GM21737 (cell line): Measurements from ENCODE around the gene GPR3.
"Not testable (repeated sequence)": the region's sequence is repeated elsewhere in the genome, so short reads cannot be mapped to it uniquely, and the experiment has no call there.

Experiments used
- ATAC-seq: cut with Tn5 transposase; IDR thresholded peaks from one replicate; pipeline ENCODE4 v1.9.1; 2021; ENCODE audit warnings: mild to moderate bottlenecking, moderate library complexity; ENCODE audit not compliant: unreplicated experiment

The GPR3 gene

DNA sequence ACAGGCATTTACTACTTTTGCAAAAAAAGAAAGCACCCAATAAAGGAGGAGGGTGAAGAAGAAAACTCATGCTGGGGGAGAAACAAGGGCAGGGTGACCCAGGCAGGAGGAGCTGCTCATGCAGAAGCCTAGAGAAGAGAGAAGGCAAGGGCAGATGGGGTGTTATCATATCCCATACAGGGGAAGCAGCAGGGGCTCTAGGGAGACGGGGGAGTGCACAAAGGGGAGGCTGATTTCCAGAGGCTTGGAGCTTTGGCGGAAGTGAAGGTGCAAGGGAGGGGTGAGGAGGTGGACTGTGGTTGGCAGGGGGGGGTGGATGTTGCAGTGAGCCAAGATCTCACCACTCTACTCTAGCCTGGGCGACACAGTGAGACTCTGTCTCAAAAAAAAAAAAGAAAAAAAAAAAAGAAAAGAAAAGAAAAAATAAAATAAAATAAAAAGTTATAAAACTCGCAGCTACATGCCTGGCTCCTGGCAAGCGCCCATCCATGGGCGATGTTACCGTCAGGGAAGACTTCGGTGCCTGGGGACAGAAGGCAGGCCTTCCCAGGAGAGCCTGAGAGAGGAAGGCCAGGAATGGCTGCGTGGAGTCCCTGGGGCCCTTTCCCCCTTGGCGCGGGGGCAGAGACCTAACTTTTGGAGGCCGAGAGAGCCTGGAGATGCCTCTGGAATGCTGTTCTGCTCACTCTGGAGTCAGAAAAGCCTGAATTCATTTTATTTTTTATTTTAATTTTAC, 14.5 kb upstream of the GPR3 start:
- ATAC-seq = no peak

- no peak for ATAC-seq
Observed at GRCh38 chr1:27379564-27380122, 12.8 kb upstream of the GPR3 start.

DNA sequence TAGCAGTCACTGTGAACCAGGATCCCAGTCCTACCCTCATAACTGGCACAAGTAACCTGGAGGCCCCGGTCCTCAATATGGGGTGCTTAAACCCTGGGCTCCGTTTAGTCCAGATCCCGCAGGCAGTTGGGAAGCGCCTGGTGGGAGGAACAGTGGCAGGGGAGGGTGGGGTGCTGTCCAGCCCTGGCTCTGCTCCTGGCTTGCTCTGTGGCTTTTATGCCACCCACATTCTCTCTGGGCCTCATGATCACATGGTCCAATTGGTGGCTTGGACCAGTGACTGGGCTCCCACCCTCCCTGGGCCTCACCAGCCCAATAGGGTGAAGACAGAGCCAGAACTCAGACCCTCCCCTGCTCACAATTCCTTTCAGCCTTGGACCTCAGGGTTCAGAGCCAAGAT, 12.2 kb upstream of the GPR3 start:
- ATAC-seq = no peak

- ATAC-seq = no peak
Observed at GRCh38 chr1:27380766-27381733, 11.4 kb upstream of the GPR3 start.

GRCh38 chr1:27381969-27382762, 10.3 kb upstream of the GPR3 start:
- no peak for ATAC-seq

DNA sequence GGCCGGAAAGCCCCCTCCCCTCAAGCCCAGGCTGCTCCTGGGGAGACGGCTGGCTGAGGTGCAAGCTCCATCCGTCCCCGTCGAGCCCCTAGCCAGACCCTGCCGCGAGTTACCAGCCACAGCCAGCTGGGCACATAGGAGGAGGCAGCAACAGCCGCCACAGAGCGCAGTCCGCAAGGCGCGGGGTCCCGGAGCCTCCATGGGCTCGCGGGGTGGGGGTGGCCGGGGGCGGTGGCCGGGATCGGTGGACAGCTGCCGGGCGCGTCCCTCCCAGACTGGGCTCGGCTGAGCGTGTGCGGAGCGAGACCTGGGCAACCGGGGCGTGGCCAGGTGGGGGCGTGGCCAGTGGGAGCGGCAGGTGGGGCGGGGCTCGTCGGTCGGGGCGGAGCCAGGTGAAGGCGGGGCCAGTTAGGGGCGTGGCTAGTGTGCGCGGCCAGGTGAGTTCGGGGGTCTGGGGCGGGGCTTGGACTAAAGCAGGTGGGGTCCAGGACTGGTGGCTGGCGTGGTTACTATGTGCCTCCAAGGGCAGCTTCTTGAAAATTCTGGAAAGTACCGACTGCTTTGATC, 9.3 kb upstream of the GPR3 start, which contains the start of gene CD164L2:
TSS of gene CD164L2 (minus strand) at position 295 of the 567 bp plus-strand sequence. CDS start at position 201, 94 bp downstream.
- no peak for ATAC-seq

DNA sequence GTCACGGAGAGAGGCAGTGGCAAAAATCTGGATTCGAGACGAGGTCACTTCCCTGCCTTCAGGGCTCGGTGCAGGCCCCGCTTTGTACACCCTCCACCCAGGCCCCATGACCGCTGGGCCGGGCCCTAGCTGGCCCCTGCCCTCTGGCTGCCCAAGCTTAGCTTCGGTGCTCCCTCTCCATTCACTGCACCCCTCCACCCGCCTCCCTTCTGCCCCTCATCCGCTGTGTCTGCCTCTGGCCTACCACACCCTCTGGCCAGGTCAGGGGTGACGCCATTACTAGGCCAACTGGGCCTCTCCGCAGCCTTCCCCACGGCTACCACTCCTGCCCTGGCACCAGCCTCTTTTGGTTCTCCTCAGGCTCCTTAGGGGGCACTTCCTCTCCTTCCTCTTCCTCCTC, 8.8 kb upstream of the GPR3 start:
- no peak for ATAC-seq

DNA sequence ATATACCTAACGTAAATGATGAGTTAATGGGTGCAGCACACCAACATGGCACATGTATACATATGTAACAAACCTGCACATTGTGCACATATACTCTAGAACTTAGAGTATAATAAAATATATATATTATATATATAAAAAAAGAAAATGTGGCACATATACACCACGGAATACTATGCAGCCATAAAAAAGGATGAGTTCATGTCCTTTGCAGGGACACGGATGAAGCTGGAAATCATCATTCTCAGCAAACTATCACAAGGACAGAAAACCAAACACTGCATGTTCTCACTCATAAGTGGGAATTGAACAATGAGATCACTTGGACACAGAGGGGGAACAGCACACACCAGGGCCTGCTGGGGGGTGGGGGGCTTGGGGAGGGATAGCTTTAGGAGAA, 7.6 kb upstream of the GPR3 start:
- not testable (repeated sequence) for ATAC-seq

DNA sequence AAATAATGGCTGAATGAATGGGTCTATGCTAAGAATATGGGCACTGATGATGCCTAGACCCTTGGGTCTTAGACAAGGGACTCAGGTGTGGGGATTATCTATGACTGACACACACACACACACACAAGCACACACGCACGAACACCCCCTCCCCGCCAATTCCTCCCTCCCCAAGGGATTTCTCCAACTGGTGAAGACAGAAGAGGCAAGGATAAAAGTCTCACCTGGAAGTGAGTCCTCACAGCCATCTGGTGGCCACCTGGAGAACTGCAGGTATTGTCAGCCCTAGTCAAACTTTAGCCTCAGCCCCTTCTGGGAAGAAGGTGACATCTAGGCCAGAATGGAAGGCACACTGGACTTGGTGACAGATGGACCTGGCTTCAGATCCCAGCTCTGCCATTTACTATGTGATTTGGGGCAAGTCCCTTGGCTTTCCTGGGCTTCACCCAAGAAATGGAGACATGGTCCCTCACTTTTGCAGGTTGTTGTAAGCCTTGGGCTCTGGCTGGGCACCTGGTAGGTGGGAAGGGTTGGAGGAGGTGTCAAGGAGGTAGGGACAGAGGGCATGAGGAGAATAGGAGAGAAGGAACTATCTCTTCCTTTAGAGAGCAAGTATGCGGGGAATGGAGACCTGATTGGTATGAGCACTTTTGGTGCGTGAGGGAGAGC, 4.0 kb upstream of the GPR3 start:
- no peak for ATAC-seq

- ATAC-seq = no peak
Observed at GRCh38 chr1:27391511-27392095, 819 bp upstream of the GPR3 start.

DNA sequence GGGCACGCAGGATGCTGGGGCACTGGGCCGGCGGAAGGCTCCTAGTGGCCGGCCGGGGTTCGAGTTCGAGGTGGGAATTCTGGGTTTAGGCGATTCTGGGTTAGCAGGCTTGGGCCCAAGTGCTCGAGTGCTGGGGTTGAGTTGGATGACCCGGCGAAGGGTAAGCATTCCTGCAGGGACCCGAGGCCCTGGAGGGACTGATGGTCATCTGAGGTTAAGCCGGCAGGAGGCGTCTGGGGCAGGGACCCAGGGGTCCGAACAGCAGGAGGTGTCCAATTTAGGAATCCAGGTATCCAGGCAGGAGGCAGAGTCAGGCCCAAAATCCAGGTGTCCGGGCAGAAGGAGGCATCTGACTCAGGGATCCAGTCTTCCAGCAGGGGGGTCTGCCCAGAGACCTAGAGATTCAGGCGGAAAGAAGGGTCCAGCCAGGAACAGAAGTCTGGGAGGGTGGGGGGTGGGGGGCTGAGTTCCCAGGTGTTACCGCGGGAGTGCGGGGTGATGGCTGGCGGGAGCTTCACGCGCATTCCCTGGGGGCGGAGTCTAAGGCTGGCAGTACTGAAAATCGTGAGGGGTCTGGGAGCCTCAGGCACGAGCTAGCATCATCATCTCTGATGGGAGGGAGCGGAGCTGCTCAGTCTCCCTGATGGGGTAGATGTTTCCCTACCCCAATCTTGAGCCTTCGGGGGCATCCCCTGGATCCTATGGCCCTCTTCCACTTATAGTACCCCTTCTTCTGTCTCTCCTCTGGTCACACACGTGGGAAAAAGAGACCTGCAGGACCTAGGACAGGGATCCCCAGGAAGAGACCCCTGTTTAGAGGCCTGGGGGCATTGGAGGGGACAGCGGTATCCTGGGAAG, 585 bp downstream of the GPR3 start:
- ATAC-seq = no peak

DNA sequence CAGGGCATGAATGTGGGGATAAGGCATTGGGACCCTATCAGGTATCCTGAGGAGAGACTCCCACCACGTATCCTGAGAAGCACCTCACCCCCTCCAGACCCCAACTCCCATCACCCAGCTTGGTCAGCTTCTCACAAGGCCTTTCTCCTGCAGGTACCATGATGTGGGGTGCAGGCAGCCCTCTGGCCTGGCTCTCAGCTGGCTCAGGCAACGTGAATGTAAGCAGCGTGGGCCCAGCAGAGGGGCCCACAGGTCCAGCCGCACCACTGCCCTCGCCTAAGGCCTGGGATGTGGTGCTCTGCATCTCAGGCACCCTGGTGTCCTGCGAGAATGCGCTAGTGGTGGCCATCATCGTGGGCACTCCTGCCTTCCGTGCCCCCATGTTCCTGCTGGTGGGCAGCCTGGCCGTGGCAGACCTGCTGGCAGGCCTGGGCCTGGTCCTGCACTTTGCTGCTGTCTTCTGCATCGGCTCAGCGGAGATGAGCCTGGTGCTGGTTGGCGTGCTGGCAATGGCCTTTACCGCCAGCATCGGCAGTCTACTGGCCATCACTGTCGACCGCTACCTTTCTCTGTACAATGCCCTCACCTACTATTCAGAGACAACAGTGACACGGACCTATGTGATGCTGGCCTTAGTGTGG, 1.3 kb downstream of the GPR3 start:
- no peak for ATAC-seq

GRCh38 chr1:27394282-27394658, 1.8 kb downstream of the GPR3 start:
- no peak for ATAC-seq

GRCh38 chr1:27394925-27395324, 2.5 kb downstream of the GPR3 start:
- no peak for ATAC-seq

DNA sequence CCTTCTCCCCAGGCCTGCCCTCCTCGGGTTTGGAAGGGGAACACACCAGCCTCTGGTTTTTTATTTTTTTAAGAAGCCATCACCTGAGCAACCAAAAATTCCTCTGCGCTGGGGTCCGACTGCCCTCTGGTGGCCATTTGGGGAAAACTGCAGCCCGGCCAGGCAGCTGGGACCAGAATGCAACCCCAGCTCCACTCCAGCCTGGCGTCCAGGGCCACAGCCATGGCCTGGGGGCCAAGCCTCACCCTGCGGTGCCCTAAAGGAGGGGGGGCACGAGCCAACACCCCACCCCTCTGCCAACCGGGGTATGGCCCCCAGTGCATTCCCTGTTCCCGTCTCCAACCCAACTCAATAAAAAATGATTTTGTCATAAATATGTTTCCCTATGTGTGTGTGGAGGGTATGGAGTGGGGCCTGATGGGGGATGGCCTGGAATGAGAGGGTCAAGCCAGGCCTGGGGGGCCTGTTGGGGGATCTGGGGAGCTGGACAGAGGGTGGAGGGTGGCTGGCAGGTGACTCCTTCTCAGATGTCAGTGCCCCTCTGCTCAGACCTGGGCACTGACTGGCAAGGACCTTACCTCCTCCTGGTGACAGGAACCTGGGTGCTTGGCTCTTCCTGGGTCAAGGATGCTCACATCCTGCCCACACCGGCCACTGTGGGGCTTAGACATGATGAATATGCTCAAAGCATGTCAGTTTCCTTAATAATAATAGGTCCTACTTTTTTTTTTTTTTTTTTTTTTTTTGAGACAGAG, 3.2 kb downstream of the GPR3 start:
- ATAC-seq = no peak

- no peak for ATAC-seq
Observed at GRCh38 chr1:27397110-27397509, 4.7 kb downstream of the GPR3 start.

DNA sequence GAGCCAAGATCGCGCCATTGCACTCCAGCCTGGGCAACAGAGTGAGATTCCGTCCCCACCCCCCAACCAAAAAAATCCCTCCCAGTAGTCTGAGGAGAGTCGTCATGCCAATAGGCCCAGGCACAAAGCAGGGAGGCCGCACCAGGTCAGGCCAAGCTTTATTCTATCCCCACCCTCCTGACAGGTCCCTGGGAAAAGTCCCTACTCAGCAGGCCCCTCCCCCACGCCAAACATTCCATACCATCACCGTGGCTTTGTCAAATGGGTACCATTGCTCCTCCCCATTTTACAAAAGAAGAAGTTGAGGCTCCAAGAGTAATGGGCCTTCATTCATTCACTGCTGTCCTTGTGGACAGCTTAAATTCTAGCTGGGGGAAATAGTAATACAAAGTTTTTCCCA, 5.3 kb downstream of the GPR3 start:
- ATAC-seq = no peak
